HG03354 (cell line): Measurements from ENCODE around the gene SYT14.
"Not testable (repeated sequence)": the region's sequence is repeated elsewhere in the genome, so short reads cannot be mapped to it uniquely, and the experiment has no call there.

Experiments used
- ATAC-seq: cut with Tn5 transposase; IDR thresholded peaks from one replicate; pipeline ENCODE4 v1.9.1; 2021; ENCODE audit warnings: mild to moderate bottlenecking; ENCODE audit not compliant: unreplicated experiment, poor library complexity, severe bottlenecking

Gene SYT14

DNA sequence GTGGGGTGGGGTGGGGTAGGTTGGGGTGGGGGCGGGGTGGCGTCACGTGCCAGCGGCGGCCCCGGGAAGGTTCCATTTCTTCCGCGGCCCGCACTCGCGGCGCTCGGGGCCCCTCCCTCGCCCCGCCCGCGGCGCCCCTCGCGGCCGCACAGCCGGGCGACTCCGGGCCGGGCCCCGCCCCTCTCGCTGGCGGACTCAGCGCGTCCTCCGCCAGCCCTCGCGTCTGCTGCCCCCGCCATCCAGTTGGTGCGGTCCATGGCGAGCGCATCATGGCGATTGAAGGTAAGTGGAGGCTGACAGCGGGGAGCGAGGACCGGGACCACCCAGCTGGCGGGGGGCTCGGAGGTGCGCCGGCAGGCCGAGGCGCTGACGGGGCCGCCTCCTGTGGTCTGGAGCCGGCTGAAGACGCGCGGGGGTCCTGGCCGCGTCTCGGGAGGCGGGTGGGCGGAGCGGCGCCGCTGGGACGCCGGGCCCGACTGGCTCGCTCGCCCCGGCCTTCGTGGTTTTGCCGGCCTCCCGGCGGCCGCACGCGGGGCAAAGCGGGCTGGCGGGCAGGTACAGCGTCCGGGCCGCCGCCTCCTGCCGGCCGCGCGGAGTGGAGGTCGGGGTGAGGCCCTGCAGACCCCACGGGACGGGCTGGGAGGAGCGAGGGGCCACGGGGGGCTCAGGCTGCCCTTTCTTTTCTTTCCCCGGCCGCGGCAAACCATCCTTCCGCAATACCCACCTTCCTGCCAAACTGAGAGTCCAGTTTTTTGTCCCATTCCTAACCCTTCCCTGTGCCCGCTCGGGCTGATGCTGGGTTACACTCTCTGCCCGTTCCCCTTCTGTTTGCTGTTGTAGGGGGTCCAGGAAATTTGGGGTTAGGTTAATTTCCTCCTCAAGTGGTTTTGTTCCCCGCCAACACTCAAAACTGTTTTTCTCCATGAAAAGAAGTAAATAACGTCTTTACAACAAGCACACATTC is at the start of gene SYT14:
Gene SYT14 (plus strand): TSS at position 222 of the 964 bp plus-strand sequence. CDS start 48 bp downstream, at position 270.
- ATAC-seq, result peak; percentile 42

DNA sequence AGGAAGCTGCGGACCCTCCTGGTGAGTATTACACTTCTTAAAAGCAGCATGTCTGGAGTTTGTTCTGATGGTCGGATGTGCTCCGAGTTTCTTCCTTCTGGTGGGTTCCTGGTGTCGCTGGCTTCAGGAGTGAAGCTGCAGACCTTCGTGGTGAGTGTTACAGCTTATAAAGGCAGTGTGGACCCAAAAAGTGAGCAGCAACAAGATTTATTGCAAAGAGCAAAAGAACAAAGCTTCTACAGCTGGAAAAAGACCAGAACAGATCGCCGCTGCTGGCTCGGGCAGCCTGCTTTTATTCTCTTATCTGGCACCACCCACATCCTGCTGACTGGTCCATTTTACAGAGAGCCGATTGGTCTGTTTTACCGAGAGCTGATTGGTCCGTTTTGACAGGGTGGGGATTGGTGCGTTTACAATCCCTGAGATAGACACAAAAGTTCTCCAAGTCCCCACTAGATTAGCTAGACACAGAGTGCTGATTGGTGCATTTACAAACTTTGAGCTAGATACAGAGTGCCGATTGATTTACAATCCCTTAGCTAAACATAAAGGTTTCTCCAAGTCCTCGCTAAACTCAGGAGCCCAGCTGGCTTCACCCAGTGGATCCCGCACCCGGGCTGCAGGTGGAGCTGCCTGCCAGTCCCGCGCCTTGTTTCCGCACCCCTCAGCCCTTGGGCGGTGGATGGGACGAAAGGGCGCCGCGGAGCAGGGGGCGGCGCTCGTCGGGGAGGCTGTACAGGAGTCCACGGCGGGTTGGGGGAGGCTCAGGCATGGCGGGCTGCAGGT is 49.5 kb upstream of the SYT14 start:
- not testable (repeated sequence) for ATAC-seq

DNA sequence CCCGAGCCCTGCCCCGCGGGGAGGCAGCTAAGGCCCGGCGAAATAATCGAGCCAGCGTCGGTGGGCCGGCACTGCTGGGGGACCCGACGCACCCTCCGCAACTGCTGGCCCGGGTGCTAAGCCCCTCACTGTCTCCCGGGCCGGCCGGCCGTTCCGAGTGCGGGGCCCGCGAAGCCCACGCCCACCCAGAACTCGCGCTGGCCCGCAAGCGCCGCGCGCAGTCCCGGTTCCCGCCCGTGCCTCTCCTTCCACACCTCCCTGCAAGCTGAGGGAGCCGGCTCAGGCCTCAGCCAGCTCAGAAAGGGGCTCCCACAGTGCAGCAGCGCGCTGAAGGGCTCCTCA is 49.0 kb upstream of the SYT14 start:
- ATAC-seq, result no peak

DNA sequence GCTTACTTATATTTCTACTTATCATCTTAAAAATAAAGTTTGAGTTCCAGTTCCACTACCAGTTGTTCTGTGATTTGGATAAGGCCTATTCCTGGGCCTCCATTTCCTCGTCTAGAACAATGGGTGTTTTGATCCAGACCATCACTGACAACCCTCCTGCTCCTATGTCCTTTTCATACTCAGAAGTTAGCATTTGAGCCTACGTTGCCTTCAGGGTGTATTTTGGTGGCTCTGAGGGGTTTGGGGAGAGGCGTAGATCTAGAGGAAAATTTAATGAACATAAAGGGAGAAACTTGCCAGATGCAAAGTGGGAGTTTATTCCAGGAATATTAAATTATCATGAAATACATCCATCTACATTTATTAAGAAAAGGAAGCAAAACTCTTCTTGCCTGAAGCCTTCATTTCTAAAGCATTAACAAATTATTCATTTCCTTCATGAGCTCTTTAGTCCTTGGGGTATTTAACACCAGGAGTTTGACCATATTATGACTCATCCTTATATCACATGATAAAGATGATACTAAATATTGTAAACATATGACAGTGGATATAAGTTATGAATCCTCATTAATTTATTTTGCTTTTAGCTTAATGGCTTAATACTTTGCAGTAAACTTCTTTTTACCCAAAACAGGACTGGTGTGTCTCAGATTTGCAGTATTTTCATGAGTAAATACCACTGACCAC is 47.2 kb upstream of the SYT14 start:
- ATAC-seq, result no peak

DNA sequence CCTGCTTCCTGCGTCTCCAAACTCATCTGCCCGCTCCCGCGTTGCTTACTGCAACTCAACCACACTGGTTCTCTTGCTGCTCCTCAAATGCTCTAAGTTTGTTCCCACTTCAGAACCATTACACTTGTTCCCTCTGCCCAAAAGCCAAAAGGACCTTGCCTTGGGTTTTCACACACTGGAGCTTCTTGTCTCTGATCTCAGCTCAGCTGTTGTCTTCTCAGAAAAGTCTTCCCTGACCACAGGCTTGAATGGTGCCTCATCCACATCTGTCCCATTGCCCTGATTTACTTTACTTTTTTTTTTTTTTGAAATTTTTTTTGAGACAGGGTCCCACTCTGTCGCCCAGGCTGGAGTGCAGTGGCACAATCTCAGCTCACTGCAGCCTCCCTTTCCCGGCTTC is 44.3 kb upstream of the SYT14 start:
- ATAC-seq, result no peak

DNA sequence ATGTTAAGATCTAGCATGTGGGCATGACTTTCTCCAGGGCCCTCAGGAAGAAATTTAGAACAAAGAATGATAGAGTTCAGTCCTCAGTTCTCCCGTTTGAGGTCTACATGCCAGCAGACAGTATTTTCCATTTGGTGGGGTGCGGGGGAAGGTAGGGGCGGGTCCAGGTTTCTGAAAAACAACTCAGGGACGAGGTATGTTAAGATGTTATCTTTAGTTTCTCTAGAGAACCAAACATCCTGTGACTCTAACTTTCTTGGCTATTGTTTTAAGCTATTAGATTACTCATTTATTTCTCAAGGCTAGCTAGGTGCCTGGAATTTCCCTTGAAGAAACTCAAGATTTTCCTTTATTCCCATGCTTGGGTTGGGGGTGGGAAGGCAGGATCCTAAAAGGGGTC is 42.3 kb upstream of the SYT14 start:
- no peak for ATAC-seq

DNA sequence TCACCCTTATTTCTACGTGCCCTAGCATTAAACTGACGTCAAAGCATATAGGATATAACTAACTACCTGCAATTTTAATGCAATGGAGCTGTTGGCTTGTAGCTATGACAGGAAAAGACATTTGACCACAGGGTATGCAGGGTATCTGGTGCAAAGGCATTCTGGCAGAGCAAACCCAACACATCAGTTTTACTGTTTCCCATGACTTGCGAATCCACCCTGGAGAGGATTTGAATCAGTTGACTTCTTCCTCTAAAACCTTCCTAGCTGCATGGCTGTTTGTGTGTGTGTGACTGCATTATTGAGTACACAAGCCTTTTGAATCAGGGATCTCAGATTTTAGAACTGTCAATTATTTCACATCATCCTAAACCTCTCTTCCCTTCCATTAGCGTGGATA is 41.7 kb upstream of the SYT14 start:
- ATAC-seq, result no peak

DNA sequence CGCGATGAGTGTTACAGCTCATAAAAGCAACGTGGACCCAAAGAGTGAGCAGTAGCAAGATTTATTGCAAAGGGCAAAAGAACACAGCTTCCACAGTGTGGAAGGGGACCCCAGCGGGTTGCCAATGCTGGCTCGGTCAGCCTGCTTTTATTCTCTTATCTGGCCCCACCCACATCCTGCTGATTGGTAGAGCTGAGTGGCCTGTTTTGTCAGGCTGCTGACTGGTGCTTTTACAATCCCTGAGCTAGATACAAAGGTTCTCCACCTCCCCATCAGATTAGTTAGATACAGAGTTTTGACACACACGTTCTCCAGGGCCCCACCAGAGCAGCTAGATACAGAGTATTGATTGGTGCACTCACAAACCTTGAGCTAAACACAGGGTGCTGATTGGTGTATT is 39.7 kb upstream of the SYT14 start:
- ATAC-seq, result not testable (repeated sequence)

DNA sequence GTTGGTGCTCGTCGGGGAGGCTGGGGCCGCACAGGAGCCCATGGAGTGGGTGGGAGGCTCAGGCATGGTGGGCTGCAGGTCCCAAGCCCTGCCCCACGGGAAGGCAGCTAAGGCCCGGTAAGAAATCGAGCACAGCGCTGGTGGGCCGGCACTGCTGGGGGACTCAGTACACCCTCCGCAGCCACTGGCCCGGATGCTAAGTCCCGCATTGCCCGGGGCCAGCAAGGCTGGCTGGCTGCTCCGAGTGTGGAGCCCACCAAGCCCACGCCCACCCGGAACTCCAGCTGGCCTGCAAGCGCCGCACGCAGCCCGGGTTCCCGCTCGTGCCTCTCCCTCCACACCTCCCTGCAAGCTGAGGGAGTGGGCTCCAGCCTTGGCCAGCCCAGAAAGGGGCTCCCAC is 39.2 kb upstream of the SYT14 start:
- ATAC-seq, result not testable (repeated sequence)

DNA sequence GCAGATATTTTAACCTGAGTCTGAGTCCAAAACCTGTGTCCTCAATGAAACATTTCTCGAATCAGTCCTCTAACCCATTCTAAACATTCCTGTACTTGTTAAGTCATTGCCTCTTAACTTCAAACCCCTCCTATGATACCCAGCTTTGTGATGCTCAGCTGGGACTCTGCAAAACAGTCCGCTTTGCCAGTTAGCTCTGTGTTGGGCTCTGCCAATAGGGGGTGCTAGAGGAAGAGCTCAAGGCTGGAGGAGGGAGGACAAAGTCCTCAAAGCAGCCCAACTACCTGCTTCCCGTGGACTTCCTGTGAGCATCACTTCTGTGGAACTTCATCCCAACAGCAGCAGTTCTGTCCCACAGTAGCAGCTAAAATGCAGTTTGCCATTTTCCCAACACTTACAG is 38.1 kb upstream of the SYT14 start:
- no peak for ATAC-seq

DNA sequence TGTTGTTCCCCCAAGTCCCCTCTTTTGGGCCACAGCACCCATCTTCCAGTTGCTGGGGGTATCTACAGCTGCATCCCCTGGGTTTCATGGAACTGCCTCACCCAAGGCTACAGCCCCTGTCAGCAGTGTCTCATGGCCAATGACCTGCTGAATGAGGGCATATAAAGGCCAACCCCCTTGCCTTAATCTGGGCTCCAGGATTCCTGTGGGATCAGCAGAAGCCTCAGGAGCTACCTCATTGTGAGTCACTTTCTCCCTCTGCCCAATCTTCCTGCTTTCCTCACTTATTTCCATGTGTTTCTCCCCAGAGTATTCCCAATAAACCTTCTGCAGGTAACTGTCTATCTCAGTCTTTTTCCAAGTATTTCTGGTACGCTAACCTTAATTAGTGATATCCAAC is 37.3 kb upstream of the SYT14 start:
- no peak for ATAC-seq

DNA sequence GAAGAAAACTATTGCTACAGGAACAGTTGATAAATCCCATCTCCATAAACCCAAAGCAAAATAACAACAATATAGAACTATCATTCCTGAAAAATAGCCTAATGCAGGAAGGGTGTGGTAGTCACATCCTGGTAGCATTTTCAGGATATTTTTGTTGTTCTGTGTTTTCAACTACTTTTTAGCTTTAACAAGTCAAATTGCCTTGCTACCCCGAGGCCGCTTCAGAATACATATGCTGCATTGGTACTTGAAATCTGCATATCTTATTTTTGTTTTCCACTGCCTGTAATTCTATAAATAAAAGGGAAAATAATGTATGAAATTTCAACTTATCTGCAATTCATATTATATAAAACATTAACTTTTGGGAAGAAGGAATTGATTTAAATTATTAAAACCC is 36.8 kb upstream of the SYT14 start:
- ATAC-seq, result no peak

DNA sequence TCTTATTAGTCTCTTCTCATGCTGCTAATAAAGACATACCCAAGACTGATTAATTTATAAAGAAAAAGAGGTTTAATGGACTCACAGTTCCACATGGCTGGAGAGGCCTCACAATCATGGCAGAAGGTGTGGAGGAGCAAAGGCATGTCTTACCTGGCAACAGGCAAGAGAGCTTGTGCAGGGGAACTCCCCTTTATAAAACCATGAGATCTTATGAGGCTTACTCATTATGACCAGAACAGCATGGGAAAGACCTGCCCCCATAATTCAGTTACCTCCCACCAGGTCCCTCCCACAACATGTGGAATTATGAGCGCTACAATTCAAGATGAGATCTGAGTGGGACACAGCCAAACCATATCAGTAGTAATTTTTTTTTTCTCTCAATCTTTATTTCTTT is 33.2 kb upstream of the SYT14 start:
- ATAC-seq, result not testable (repeated sequence)

DNA sequence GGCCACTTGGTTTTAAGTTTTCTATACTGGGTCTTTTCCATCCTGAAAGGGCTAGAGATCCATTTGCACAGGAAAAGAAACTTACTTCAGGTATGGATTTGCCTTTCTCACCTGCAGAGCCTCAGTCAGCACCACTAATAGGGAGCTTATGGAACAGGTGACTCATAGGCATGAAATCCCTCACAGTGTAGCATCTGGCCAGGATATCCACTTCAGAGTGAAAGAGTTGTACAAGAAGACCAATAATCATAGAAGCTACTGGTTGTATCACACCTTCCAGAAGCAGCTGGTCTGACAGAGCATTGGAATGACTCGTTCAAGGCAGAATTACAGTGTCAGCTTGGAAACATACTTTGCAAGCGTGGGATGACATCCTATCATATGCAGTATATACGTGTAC is 26.3 kb upstream of the SYT14 start:
- ATAC-seq, result no peak

DNA sequence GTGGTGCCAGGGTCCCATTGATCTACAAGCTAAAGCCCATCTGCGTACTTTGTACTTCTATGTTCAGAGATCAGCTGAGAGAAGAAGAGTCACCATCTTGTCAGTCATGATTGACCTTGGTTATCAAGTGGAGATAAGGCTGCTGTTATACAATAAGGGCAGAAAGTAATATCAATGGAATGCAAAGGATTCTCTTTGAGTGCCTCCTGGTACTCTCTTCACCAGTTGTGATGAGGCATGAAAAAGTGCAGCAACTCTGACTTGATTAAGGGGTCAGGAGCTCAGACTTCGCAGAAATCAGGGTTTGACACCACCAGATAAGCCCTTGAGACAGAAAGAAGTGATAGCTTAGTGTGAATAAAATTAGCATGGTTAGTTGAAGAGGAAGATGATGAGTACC is 25.7 kb upstream of the SYT14 start:
- ATAC-seq, result no peak

DNA sequence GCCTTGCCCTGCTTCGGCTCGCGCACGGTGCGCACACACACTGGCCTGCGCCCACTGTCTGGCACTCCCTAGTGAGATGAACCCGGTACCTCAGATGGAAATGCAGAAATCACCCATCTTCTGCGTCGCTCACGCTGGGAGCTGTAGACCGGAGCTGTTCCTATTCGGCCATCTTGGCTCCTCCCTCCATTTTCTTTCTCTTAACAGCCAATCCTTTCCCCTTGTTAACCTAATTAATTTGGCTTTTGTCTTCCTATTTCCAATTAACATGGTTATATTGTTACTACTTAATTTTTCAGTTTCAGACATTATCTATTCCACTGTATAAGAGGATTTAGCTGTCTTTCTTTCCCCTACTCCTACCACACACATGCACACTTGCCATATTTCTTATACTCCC is 18.4 kb upstream of the SYT14 start:
- ATAC-seq, result not testable (repeated sequence)

DNA sequence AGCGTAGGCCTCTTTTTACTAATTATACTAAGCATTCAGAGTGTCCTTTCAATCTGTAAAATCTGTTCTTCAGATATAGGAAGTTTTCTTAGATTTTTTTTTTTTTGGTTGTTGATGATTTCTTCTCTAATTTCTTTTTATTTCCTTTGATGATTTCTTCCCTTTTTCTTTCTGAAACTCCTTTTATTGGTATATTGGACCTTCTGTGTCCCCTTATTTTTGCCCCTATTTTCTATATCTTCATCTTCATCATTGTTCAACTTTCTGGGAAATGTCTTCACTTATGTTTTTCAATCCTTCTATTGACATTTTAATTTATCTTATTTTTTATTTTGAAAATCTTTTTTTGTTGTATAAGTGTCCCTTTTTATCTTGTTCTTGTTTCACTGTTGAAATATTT is 17.2 kb upstream of the SYT14 start:
- no peak for ATAC-seq

DNA sequence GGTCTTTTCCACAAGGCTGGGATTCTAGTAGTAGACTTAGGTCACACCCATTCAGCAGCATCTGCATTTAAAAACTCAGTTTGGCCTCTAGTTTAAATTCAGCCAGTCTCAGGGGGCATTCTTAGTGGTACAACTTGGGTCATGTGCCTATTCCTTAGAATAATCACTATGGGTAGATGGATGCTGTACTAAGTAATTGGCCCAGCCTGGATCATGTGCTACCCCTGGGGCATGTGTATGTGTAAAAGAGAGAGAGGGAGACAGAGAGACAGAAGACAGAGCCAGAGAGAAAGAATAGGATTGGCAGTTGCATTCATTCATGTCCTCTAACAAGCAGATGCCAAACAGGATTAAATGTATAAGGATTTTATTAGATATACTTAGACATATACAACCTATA is 13.6 kb upstream of the SYT14 start:
- no peak for ATAC-seq

DNA sequence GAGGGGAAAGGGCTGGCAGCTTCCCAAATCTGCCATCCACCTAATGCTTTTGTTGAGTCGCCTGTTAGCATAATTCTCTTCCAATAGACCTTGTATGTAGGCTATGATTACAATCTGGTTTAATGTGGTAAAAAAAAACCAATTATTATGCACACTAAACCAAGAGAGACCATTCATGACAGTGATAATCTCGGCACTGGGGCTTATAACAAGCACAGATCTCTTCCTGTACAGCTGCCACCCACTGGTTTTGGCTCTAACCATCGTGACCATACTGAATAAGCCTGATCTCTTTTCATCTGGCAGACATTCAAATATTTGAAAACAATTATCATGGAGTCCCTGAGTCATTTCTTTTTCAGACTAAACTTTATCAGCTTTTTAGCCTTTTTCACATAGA is 12.0 kb upstream of the SYT14 start:
- ATAC-seq, result no peak

DNA sequence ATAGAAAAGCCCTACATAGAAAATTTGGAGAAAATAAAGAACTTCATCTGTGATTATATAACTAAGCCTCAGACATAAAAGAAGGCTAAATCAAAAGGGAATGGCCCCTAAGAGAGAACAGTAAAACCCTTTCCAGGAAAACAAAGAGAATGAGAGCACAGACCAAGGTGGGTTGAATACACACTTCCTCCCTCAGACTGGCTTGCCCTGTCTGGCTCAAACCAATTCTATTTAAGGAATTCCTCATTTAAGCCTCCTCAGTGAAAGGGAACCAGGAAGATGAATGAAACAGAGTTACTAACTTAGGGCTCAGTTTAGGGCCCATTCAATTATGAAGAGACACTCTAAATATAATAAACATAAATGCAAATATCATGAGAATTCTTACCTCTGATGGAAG is 10.6 kb upstream of the SYT14 start:
- ATAC-seq, result no peak
